Activated CD4-positive, alpha-beta T cell treated with anti-CD3 and anti-CD28 coated beads, Interleukin-2, amount 10 ng/mL, durations not matched to agents 24 days and 14 days (primary cell): ENCODE measurements around the gene OR2AG2. TPM values are rescaled to one million over a fixed set of nuclear protein-coding genes. Genes with fewer than 3 reads are reported as not detected.
"Not testable (repeated sequence)": the region's sequence is repeated elsewhere in the genome, so short reads cannot be mapped to it uniquely, and the experiment has no call there.

Experiments
- DNase-seq: peaks from one replicate; pipeline ENCODE4 v3.0.0; 2022
- H3K27ac Mint-ChIP-seq: one replicate; pipeline ENCODE4 v1.8.0; 2022; ENCODE audit warnings: mild to moderate bottlenecking, mixed read lengths
- H3K27me3 Mint-ChIP-seq: one replicate; pipeline ENCODE4 v1.8.0; 2022; ENCODE audit warnings: mixed read lengths
- H3K36me3 Mint-ChIP-seq: one replicate; pipeline ENCODE4 v1.8.0; 2022; ENCODE audit warnings: low read depth, mild to moderate bottlenecking, mixed read lengths
- H3K4me1 Mint-ChIP-seq: one replicate; pipeline ENCODE4 v1.8.0; 2021; ENCODE audit warnings: mixed read lengths
- H3K4me3 Mint-ChIP-seq: one replicate; pipeline ENCODE4 v1.8.0; 2022; ENCODE audit warnings: mild to moderate bottlenecking, moderate library complexity, mixed read lengths
- H3K9me3 Mint-ChIP-seq: one replicate; pipeline ENCODE4 v1.8.0; 2021; ENCODE audit warnings: mixed read lengths
- intact Hi-C: fragments of 100-400 bp; cut with micrococcal nuclease; formaldehyde crosslinking; loops from one replicate; pipeline ENCODE4 v1.15.1; 2023
- total RNA-seq: library from RNA; stranded (reverse); gene quantifications from 2 replicates; pipeline ENCODE4 v1.2.3, GENCODE V29; 2022

OR2AG2 gene
- total RNA-seq, result 0.62 and 0.70 TPM in 2 replicates

- Mint-ChIP-seq H3K27me3 (peaks cover 26% of the 10 kb centered on the region), H3K9me3 (no peaks in the 10 kb centered on the region), H3K27ac (no peak within 1 kb of the TSS), H3K4me1 (no peaks in the 10 kb centered on the region), H3K4me3 (no peak within 1 kb of the TSS), H3K36me3 (no peaks in the 10 kb centered on the region)
- intact Hi-C loops, result no loop called here
- no peak for DNase-seq
These were observed at the start of gene OR2AG2 for GRCh38 chr11:6771926-6772893. Gene OR2AG2 (minus strand): TSS chr11:6771976. CDS start chr11:6768957, 3,019 bp downstream.

- Mint-ChIP-seq H3K27me3 (peaks cover 13% of the 10 kb centered on the region), H3K27ac (no peak overlapping the region), H3K9me3 (no peaks in the 10 kb centered on the region), H3K4me3 (no peak overlapping the region), H3K4me1 (no peaks in the 10 kb centered on the region), H3K36me3 (no peaks in the 10 kb centered on the region)
- intact Hi-C loops, result loop anchor here (10.0 kb wide), 2 partner anchors 106 to 876 kb away; partner anchors contain the start of genes OR2D3 and ZNF215
- no peak for DNase-seq
These were observed 47.2 kb upstream of the OR2AG2 start for GRCh38 chr11:6818967-6819366.

- Mint-ChIP-seq H3K27me3 (peaks cover 14% of the 10 kb centered on the region), H3K4me3 (no peak overlapping the region)
These were observed 45.9 kb upstream of the OR2AG2 start for GRCh38 chr11:6817694-6818093.

GRCh38 chr11:6813656-6814055 is 41.9 kb upstream of the OR2AG2 start:
- H3K4me3 Mint-ChIP-seq, result no peak overlapping the region
- peak; percentile 53 for DNase-seq
- intact Hi-C loops, result loop anchor here (10.0 kb wide), 2 partner anchors 111 to 881 kb away; partner anchors contain the start of genes OR2D3 and ZNF215
- no peaks in the 10 kb centered on the region for H3K9me3 Mint-ChIP-seq
- H3K27ac Mint-ChIP-seq, result no peak overlapping the region
- H3K4me1 Mint-ChIP-seq, result no peaks in the 10 kb centered on the region
- no peaks in the 10 kb centered on the region for H3K36me3 Mint-ChIP-seq
- H3K27me3 Mint-ChIP-seq, result peaks cover 15% of the 10 kb centered on the region

More at GRCh38 chr11:6817694-6818093, 45.9 kb upstream of the OR2AG2 start:
- DNase-seq, result no peak
- intact Hi-C loops, result loop anchor here (10.0 kb wide), 2 partner anchors 107 to 877 kb away; partner anchors contain the start of genes OR2D3 and ZNF215
- H3K4me1 Mint-ChIP-seq, result no peaks in the 10 kb centered on the region
- H3K27ac Mint-ChIP-seq, result no peak overlapping the region
- H3K36me3 Mint-ChIP-seq, result no peaks in the 10 kb centered on the region
- no peaks in the 10 kb centered on the region for H3K9me3 Mint-ChIP-seq

GRCh38 chr11:6812390-6813005 is 40.7 kb upstream of the OR2AG2 start:
- peaks cover 25% of the 10 kb centered on the region for H3K27me3 Mint-ChIP-seq
- H3K4me3 Mint-ChIP-seq, result no peak overlapping the region
- H3K4me1 Mint-ChIP-seq, result no peaks in the 10 kb centered on the region

GRCh38 chr11:6801075-6801474 is 29.3 kb upstream of the OR2AG2 start:
- H3K9me3 Mint-ChIP-seq, DNase-seq, H3K4me3 Mint-ChIP-seq, H3K4me1 Mint-ChIP-seq, H3K36me3 Mint-ChIP-seq, H3K27ac Mint-ChIP-seq, intact Hi-C loops: not testable (repeated sequence)
- peaks cover 13% of the 10 kb centered on the region for H3K27me3 Mint-ChIP-seq

More at GRCh38 chr11:6812390-6813005, 40.7 kb upstream of the OR2AG2 start:
- Mint-ChIP-seq H3K36me3 (no peaks in the 10 kb centered on the region), H3K9me3 (no peaks in the 10 kb centered on the region), H3K27ac (no peak overlapping the region)
- intact Hi-C loops, result loop anchor here (10.0 kb wide), 2 partner anchors 112 to 882 kb away; partner anchors contain the start of genes OR2D3 and ZNF215
- peak; percentile 83 for DNase-seq

GRCh38 chr11:6799402-6799801 is 27.6 kb upstream of the OR2AG2 start, which contains the start of gene OR6A2:
Gene OR6A2 (minus strand): TSS chr11:6799689. CDS start chr11:6795708, 3,981 bp downstream.
- Mint-ChIP-seq H3K36me3 (no peaks in the 10 kb centered on the region), H3K9me3 (peaks cover 7% of the 10 kb centered on the region), H3K4me1 (no peaks in the 10 kb centered on the region), H3K27me3 (peaks cover 9% of the 10 kb centered on the region), H3K4me3 (no peak within 1 kb of the TSS), H3K27ac (no peak within 1 kb of the TSS)
- DNase-seq, result no peak
- intact Hi-C loops, result no loop called here

GRCh38 chr11:6794639-6795038 is 22.9 kb upstream of the OR2AG2 start:
- H3K4me3 Mint-ChIP-seq, result no peak overlapping the region
- no peaks in the 10 kb centered on the region for H3K36me3 Mint-ChIP-seq
- H3K9me3 Mint-ChIP-seq, result no peaks in the 10 kb centered on the region
- DNase-seq, result no peak
- no peaks in the 10 kb centered on the region for H3K4me1 Mint-ChIP-seq
- peaks cover 7% of the 10 kb centered on the region for H3K27me3 Mint-ChIP-seq
- no peak overlapping the region for H3K27ac Mint-ChIP-seq
- intact Hi-C loops, result no loop called here

GRCh38 chr11:6790546-6790945 is 18.8 kb upstream of the OR2AG2 start:
- H3K4me1 Mint-ChIP-seq, result no peaks in the 10 kb centered on the region
- no peaks in the 10 kb centered on the region for H3K9me3 Mint-ChIP-seq
- H3K27ac Mint-ChIP-seq, result no peak overlapping the region
- peaks cover 17% of the 10 kb centered on the region for H3K27me3 Mint-ChIP-seq
- no peak for DNase-seq
- H3K4me3 Mint-ChIP-seq, result no peak overlapping the region
- H3K36me3 Mint-ChIP-seq, result no peaks in the 10 kb centered on the region
- intact Hi-C loops, result no loop called here

- Mint-ChIP-seq H3K27me3 (peaks cover 29% of the 10 kb centered on the region), H3K9me3 (no peaks in the 10 kb centered on the region), H3K4me1 (no peaks in the 10 kb centered on the region), H3K36me3 (no peaks in the 10 kb centered on the region), H3K27ac (no peak within 1 kb of the TSS), H3K4me3 (no peak within 1 kb of the TSS)
- DNase-seq, result no peak
- intact Hi-C loops, result no loop called here
These were observed 10.9 kb upstream of the OR2AG2 start, which contains the start of gene OR2AG1 for GRCh38 chr11:6782720-6783119. Gene OR2AG1 (plus strand): TSS chr11:6783020. CDS start chr11:6785038, 2,018 bp downstream.

GRCh38 chr11:6780829-6781228 is 9.1 kb upstream of the OR2AG2 start:
- H3K9me3 Mint-ChIP-seq, result no peaks in the 10 kb centered on the region
- H3K4me3 Mint-ChIP-seq, result no peak overlapping the region
- no peak for DNase-seq
- peaks cover 31% of the 10 kb centered on the region for H3K27me3 Mint-ChIP-seq
- no peak overlapping the region for H3K27ac Mint-ChIP-seq
- intact Hi-C loops, result no loop called here
- H3K4me1 Mint-ChIP-seq, result no peaks in the 10 kb centered on the region
- H3K36me3 Mint-ChIP-seq, result no peaks in the 10 kb centered on the region

- no peak for DNase-seq
- intact Hi-C loops, result no loop called here
- H3K27me3 Mint-ChIP-seq, result peaks cover 36% of the 10 kb centered on the region
- H3K4me3 Mint-ChIP-seq, result no peak overlapping the region
- H3K9me3 Mint-ChIP-seq, result no peaks in the 10 kb centered on the region
- no peaks in the 10 kb centered on the region for H3K4me1 Mint-ChIP-seq
- H3K36me3 Mint-ChIP-seq, result no peaks in the 10 kb centered on the region
- no peak overlapping the region for H3K27ac Mint-ChIP-seq
These were observed 6.7 kb upstream of the OR2AG2 start for GRCh38 chr11:6778518-6778917.

GRCh38 chr11:6757373-6757967 is 14.3 kb downstream of the OR2AG2 start:
- DNase-seq, result peak; percentile 88
- peaks cover 2% of the 10 kb centered on the region for H3K9me3 Mint-ChIP-seq
- intact Hi-C loops, result loop anchor here (1.0 to 5.0 kb wide), 3 partner anchors 19 to 225 kb away; no protein-coding TSS in a partner anchor
- peaks cover 9% of the 10 kb centered on the region for H3K4me1 Mint-ChIP-seq
- H3K27me3 Mint-ChIP-seq, result peaks cover 15% of the 10 kb centered on the region
- no peaks in the 10 kb centered on the region for H3K36me3 Mint-ChIP-seq
- no peak overlapping the region for H3K27ac Mint-ChIP-seq
- no peak overlapping the region for H3K4me3 Mint-ChIP-seq
